K562 treated with DMSO at 1 percent for 12 hours (cell line): ENCODE measurements around the gene DOHH. TPM values are rescaled to one million over a fixed set of nuclear protein-coding genes. Genes with fewer than 3 reads are reported as not detected.

Experiments used
- total RNA-seq: library from RNA; unstranded; fragments of 300-600 nt; gene quantifications from 2 replicates; pipeline ENCODE4 v1.2.3, GENCODE V29; 2022; ENCODE audit not compliant: insufficient read depth

The DOHH gene, protein sequence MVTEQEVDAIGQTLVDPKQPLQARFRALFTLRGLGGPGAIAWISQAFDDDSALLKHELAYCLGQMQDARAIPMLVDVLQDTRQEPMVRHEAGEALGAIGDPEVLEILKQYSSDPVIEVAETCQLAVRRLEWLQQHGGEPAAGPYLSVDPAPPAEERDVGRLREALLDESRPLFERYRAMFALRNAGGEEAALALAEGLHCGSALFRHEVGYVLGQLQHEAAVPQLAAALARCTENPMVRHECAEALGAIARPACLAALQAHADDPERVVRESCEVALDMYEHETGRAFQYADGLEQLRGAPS
- total RNA-seq, result 24.2 and 31.1 TPM in 2 replicates

DNA sequence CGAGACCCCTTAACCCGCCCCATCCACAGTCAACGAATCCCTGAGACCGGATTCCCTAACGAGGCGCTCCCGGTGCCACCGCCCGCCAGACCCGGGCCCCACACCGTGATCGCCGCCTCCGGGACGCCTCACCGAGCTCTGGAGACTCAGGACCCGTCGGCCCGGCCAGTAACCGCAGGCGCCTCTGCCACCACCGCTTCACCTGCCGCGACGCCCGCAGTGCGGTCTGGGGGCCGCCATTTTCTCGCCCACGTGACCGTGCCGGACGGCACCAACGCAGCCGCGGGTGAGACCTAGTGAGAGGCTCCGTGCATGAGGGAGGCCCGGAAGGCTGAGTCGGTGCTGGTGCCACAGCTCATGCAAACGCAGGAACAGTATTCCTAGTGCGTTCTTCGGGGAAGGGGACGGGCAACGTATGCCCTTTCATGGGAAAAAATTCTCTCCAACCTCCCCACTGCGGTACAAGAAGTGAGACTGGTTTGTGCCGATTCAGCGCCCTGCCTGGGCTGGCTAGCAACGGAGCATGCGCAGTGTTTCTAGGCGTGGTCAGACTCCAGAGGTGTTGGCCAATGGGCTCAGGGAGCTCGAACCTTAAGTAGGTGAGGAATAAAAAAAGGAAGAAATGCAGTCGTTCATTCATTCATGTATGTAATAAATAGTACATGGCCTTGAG is at the start of gene DOHH:
TSS of gene DOHH (minus strand) at position 246 of the 673 bp plus-strand sequence. CDS start 3,860 bp downstream, outside the sequence.

DNA sequence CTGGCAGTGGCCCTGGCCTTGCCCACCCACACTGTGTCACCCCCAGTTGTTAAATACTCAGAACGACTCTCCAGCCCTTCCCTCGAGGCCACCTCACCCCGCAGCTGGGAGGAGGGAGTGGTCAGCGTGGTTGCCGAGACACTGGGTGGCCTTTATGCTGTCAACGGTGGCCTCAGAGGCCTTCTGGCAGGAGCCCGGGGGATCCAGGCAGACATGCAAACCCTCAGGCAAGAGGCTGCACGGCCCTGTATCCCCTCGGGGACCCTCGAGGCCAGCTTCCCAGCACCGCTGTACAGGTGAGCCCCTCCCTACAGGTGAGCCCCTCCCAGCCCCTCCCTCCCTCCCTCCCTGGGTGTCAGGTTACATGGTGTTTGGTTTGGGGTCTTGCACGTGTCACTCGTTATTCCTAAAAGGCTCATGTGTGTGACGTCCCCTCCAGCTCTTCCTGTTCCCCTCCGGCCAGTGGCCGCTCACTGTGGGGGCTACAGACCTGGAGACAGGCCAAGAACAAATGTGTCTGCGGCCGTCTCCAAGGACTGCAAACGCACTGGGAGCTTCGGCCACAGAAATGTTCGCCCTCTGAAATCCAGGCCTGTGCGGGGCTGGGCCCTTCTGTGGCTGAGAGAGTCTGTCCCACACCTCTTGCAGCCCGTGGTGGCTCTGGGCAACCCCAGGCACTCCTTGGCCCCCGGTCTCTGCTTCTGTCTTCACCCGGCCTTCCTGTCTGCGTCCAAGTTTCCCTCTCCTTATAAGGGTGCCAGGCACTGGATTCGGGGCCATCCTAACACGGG is 38.7 kb upstream of the DOHH start, which contains the start of gene TEKTIP1:
TSS of gene TEKTIP1 (plus strand) at position 210 of the 791 bp plus-strand sequence. CDS start at position 214, 4 bp downstream.

DNA sequence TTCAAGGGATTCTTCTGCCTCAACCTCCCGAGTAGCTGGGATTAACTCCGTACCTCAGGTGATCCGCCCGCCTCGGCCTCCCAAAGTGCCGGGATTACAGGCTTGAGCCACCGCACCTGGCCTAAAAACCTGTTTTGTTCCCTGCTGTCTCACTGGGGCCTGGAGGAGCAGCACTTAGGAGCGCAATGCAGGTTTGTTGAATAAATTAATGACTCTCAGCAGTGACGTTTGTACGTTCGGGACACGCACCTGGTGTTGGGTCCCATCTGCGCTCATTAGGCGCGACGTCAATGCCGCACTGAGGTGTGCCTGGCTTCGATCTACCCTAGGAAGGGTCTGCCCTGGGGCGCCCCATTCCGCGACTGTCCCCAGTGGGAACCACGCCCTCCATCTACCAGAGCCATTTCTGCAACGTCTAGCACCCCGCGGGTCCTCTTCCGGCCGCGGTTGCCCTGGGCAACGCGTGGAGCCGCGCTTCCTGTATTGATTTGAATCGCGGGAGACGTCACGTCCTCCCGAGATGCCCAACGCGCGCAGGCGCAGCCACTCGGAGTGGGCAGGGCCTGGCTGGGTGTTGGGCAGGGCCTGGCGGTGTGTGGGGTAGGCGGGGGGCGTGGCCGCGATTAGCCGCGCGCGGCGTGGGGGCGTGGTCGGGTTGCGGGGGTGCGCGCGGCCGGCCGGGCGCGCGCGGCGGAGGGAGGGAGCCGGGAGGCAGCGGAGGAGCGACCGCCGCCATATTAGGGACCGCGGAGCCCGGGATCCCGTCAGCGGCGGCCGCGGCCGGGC is 5.3 kb upstream of the DOHH start, which contains the start of gene FZR1:
TSS of gene FZR1 (plus strand) at position 714 of the 786 bp plus-strand sequence. CDS start 16,679 bp downstream, outside the sequence.

DNA sequence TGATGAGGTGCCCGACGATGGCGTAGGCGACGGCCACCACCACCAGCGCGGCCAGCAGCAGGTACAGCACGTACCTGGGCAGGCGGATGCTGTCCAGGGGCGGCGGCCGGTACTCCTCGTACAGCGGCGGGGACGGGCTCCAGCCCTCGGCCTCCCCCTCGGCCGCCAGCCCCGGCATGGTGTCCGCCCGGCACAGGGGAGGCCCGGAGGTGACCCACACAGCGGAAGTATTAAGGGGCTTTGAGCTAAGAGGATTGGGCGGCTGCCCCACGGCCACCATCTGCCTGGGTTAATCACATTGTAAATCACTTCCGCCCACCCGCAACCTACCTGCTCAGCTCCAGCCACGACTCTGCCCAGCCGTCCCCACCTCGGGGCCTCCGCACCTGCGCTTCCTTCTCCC is 17.2 kb downstream of the DOHH start, which contains the start of gene SMIM44:
TSS of gene SMIM44 (minus strand) at position 216 of the 403 bp plus-strand sequence. CDS start at position 178, 38 bp downstream.

DNA sequence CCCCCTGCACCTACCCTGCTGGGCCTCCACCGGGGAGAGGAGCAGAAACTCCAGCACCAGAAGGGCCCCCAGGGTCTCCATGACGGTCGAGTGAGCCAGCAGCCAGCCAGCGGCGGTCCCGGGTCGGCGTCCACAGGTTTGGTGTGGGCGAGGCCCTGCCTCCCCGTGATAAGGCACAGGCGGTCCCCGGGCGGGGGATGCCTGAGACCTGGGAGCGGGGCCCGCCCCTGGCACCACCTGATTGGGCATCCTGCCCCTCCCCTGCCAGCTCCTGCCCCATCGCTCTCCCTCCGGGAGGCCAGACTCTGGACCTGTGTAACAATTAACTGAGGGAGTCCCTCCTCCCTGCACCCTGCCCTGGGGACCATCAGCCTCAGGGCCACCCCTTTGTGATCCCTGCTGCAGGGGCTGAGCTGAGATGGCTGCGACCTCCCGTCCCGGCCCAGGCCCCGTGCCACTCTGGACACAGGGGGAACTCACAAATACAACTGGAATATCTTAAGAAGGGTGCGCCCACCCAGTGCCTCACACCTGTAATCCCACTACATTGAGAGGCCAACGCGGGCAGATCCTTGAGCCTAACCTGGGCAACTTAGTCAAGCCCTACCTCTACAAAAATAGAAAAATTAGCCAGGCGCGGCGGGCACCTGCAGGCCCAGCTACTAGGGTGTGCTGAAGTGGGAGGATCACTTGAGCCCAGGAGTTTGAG is 19.9 kb downstream of the DOHH start, which contains the start of gene SMIM24:
TSS of gene SMIM24 (minus strand) at position 143 of the 709 bp plus-strand sequence. CDS start at position 81, 62 bp downstream.

Other genes with a start within 250 kb of the DOHH start
- 9.1 and 37.3 TPM in 2 replicates for gene NFIC, start 134.1 kb downstream of the DOHH start, total RNA-seq
- gene SMIM24, start 20.1 kb downstream of the DOHH start, total RNA-seq, result 2.0 and 3.8 TPM in 2 replicates
- gene SMIM44, start 17.2 kb downstream of the DOHH start, total RNA-seq, result not detected in 2 replicates
- gene FZR1, start 5.6 kb upstream of the DOHH start, total RNA-seq, result 23.4 and 35.5 TPM in 2 replicates
- 1.9 TPM in 1 of 2 replicates, not detected in the other for gene TEKTIP1, start 38.5 kb upstream of the DOHH start, total RNA-seq
- gene MFSD12, start 56.9 kb upstream of the DOHH start, total RNA-seq, result 92.6 and 127 TPM in 2 replicates
- 213 and 233 TPM in 2 replicates for gene HMG20B, start 72.3 kb upstream of the DOHH start, total RNA-seq
- gene GIPC3, start 84.8 kb upstream of the DOHH start, total RNA-seq, result 2.0 and 4.0 TPM in 2 replicates
- 14.3 and 15.3 TPM in 2 replicates for gene TBXA2R, start 106.2 kb upstream of the DOHH start, total RNA-seq
- gene CACTIN, start 126.1 kb upstream of the DOHH start, total RNA-seq, result 26.3 and 34.3 TPM in 2 replicates
- 17.4 and 39.7 TPM in 2 replicates for gene PIP5K1C, start 199.8 kb upstream of the DOHH start, total RNA-seq
- 4.5 and 9.5 TPM in 2 replicates for gene TJP3, start 207.7 kb upstream of the DOHH start, total RNA-seq